GM18867 (cell line): ENCODE measurements around the gene RAP1GAP2.
A peak's percentile ranks its signal among the peaks of the same experiment; 100 is the strongest.
"Not testable (repeated sequence)": the region's sequence is repeated elsewhere in the genome, so short reads cannot be mapped to it uniquely, and the experiment has no call there.

Source experiments
- ATAC-seq: cut with Tn5 transposase; IDR thresholded peaks from one replicate; pipeline ENCODE4 v1.9.1; 2021; ENCODE audit warnings: mild to moderate bottlenecking, moderate library complexity; ENCODE audit not compliant: unreplicated experiment

The RAP1GAP2 gene

GRCh38 chr17:2785376-2785775 is 10.9 kb upstream of the RAP1GAP2 start:
- not testable (repeated sequence) for ATAC-seq

- peak; percentile 76 for ATAC-seq
Observed at GRCh38 chr17:2786176-2786881, 9.9 kb upstream of the RAP1GAP2 start.

GRCh38 chr17:2789700-2790099 is 6.5 kb upstream of the RAP1GAP2 start:
- ATAC-seq, result no peak

GRCh38 chr17:2792366-2793169 is 3.7 kb upstream of the RAP1GAP2 start:
- no peak for ATAC-seq

GRCh38 chr17:2794111-2794803 is 2.0 kb upstream of the RAP1GAP2 start:
- no peak for ATAC-seq

GRCh38 chr17:2795441-2796163 is 636 bp upstream of the RAP1GAP2 start:
- no peak for ATAC-seq

GRCh38 chr17:2797226-2797625 is 988 bp downstream of the RAP1GAP2 start:
- no peak for ATAC-seq

- no peak for ATAC-seq
Observed at GRCh38 chr17:2797637-2798036, 1.4 kb downstream of the RAP1GAP2 start.

GRCh38 chr17:2798188-2798587 is 1.9 kb downstream of the RAP1GAP2 start:
- no peak for ATAC-seq

GRCh38 chr17:2798678-2799077 is 2.4 kb downstream of the RAP1GAP2 start:
- no peak for ATAC-seq

- no peak for ATAC-seq
Observed at GRCh38 chr17:2799653-2800052, 3.4 kb downstream of the RAP1GAP2 start.

GRCh38 chr17:2800367-2800766 is 4.1 kb downstream of the RAP1GAP2 start:
- ATAC-seq, result no peak

GRCh38 chr17:2801841-2802240 is 5.6 kb downstream of the RAP1GAP2 start:
- no peak for ATAC-seq

- ATAC-seq, result no peak
Observed at GRCh38 chr17:2802574-2802973, 6.3 kb downstream of the RAP1GAP2 start.

GRCh38 chr17:2803386-2803785 is 7.1 kb downstream of the RAP1GAP2 start:
- ATAC-seq, result no peak

- no peak for ATAC-seq
Observed at GRCh38 chr17:2803971-2804370, 7.7 kb downstream of the RAP1GAP2 start.

GRCh38 chr17:2804912-2805311 is 8.7 kb downstream of the RAP1GAP2 start:
- ATAC-seq, result no peak

GRCh38 chr17:2805961-2806360 is 9.7 kb downstream of the RAP1GAP2 start:
- ATAC-seq, result no peak

- no peak for ATAC-seq
Observed at GRCh38 chr17:2808367-2809335, 12.4 kb downstream of the RAP1GAP2 start.

- ATAC-seq, result no peak
Observed at GRCh38 chr17:2809337-2809736, 13.1 kb downstream of the RAP1GAP2 start.
